Measurements from ENCODE around the gene PDGFD. TPM values are rescaled to one million over a fixed set of nuclear protein-coding genes. Genes with fewer than 3 reads are reported as not detected.

Gene PDGFD
- total and polyA plus RNA-seq, 2 donors (not counting 1 experiment from before 2014, with no cell fraction given), result 1.3 TPM

- H3K9me3 ChIP-seq (ENCODE audit: control insufficient read depth, insufficient read depth, low read depth, low read length), result no peaks in the 10 kb centered on the region
- H3K4me3 ChIP-seq (replicated peaks in 1 of 4; ENCODE audit: control extremely low read depth in 1 of 4, insufficient read depth in 1 of 4, low read depth in 3 of 4, low read length in 4 of 4), result no peak overlapping the region
- no peak overlapping the region for H2AFZ ChIP-seq (ENCODE audit: low read length)
- DNase-seq (ENCODE audit: low read depth in 2 of 2), result no peak
- H3K27me3 ChIP-seq (ENCODE audit: control insufficient read depth, insufficient read depth, low read length), result no peaks in the 10 kb centered on the region
- H3K4me2 ChIP-seq (ENCODE audit: extremely low read depth, insufficient read depth, low read length), result no peak overlapping the region
- no peaks in the 10 kb centered on the region for H3K79me2 ChIP-seq (ENCODE audit: control insufficient read depth, insufficient read depth, low read length)
- no peak overlapping the region for H3K27ac ChIP-seq (ENCODE audit: insufficient read depth, low read length)
- no peaks in the 10 kb centered on the region for H3K4me1 ChIP-seq (ENCODE audit: control insufficient read depth, extremely low read depth, insufficient read depth, low read length)
- TF ChIP-seq, protein P1, sequence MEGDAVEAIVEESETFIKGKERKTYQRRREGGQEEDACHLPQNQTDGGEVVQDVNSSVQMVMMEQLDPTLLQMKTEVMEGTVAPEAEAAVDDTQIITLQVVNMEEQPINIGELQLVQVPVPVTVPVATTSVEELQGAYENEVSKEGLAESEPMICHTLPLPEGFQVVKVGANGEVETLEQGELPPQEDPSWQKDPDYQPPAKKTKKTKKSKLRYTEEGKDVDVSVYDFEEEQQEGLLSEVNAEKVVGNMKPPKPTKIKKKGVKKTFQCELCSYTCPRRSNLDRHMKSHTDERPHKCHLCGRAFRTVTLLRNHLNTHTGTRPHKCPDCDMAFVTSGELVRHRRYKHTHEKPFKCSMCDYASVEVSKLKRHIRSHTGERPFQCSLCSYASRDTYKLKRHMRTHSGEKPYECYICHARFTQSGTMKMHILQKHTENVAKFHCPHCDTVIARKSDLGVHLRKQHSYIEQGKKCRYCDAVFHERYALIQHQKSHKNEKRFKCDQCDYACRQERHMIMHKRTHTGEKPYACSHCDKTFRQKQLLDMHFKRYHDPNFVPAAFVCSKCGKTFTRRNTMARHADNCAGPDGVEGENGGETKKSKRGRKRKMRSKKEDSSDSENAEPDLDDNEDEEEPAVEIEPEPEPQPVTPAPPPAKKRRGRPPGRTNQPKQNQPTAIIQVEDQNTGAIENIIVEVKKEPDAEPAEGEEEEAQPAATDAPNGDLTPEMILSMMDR (conservative IDR thresholded peaks at IDR 0.05 in 1 of 2, IDR thresholded peaks at IDR 0.05 in 1 of 2; ENCODE audit: low read depth in 1 of 2, low read length in 2 of 2), result no peak
- no peak for TF ChIP-seq EZH2 (IDR thresholded peaks at IDR 0.05; ENCODE audit: low read length, missing control alignments)
- no peaks in the 10 kb centered on the region for H3K36me3 ChIP-seq (ENCODE audit: control insufficient read depth, insufficient read depth, low read length)
- H4K20me1 ChIP-seq (ENCODE audit: control insufficient read depth, extremely low read depth, insufficient read depth, low read length), result no peaks in the 10 kb centered on the region
- H3K9ac ChIP-seq (ENCODE audit: insufficient read depth, low read length), result no peak overlapping the region
Observed at GRCh38 chr11:103910721-103911120, 253.2 kb downstream of the PDGFD start.

GRCh38 chr11:103907548-103908455 lies 256.1 kb downstream of the PDGFD start:
- Histone ChIP-seq H3K4me1 (ENCODE audit: control insufficient read depth, extremely low read depth, insufficient read depth, low read length) (no peaks in the 10 kb centered on the region), H3K9me3 (ENCODE audit: control insufficient read depth, insufficient read depth, low read depth, low read length) (no peaks in the 10 kb centered on the region), H3K27me3 (ENCODE audit: control insufficient read depth, insufficient read depth, low read length) (no peaks in the 10 kb centered on the region), H3K27ac (ENCODE audit: insufficient read depth, low read length) (no peak overlapping the region), H3K36me3 (ENCODE audit: control insufficient read depth, insufficient read depth, low read length) (no peaks in the 10 kb centered on the region), H3K4me3 (replicated peaks in 1 of 4; ENCODE audit: control extremely low read depth in 1 of 4, insufficient read depth in 1 of 4, low read depth in 3 of 4, low read length in 4 of 4) (no peak overlapping the region), H3K9ac (ENCODE audit: insufficient read depth, low read length) (no peak overlapping the region), H2AFZ (ENCODE audit: low read length) (no peak overlapping the region), H4K20me1 (ENCODE audit: control insufficient read depth, extremely low read depth, insufficient read depth, low read length) (no peaks in the 10 kb centered on the region), H3K79me2 (ENCODE audit: control insufficient read depth, insufficient read depth, low read length) (no peaks in the 10 kb centered on the region), H3K4me2 (ENCODE audit: extremely low read depth, insufficient read depth, low read length) (no peak overlapping the region)
- DNase-seq (ENCODE audit: low read depth in 2 of 2), result peak; percentile 31 to 68
- TF ChIP-seq, protein P1 (conservative IDR thresholded peaks at IDR 0.05 in 1 of 2, IDR thresholded peaks at IDR 0.05 in 1 of 2; ENCODE audit: low read depth in 1 of 2, low read length in 2 of 2), result no peak
- no peak for TF ChIP-seq EZH2 (IDR thresholded peaks at IDR 0.05; ENCODE audit: low read length, missing control alignments)

DNA sequence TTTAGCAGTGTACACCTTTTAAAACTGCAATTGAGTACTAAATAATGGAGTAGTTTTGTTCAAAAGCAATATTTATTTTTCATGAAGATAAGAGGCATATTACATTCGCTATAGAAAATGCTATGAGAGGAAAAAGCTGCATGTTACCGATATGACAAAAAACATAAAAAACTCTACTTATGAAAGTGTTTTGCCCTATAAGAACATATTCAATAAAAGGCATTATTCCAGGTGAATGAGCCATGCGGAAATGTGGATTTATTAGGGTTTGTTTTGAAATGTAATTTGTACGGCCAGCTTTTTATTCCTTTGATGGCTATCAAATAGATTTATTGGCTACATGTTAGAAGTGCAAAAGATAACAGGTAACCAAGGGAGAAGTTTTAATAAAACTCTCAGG lies 256.8 kb downstream of the PDGFD start:
- no peak overlapping the region for H3K4me3 ChIP-seq (replicated peaks in 1 of 4; ENCODE audit: control extremely low read depth in 1 of 4, insufficient read depth in 1 of 4, low read depth in 3 of 4, low read length in 4 of 4)
- no peak overlapping the region for H3K4me2 ChIP-seq (ENCODE audit: extremely low read depth, insufficient read depth, low read length)
- H3K9me3 ChIP-seq (ENCODE audit: control insufficient read depth, insufficient read depth, low read depth, low read length), result no peaks in the 10 kb centered on the region
- no peak for TF ChIP-seq EZH2 (IDR thresholded peaks at IDR 0.05; ENCODE audit: low read length, missing control alignments)
- TF ChIP-seq, protein P1 (conservative IDR thresholded peaks at IDR 0.05 in 1 of 2, IDR thresholded peaks at IDR 0.05 in 1 of 2; ENCODE audit: low read depth in 1 of 2, low read length in 2 of 2), result no peak
- no peaks in the 10 kb centered on the region for H3K36me3 ChIP-seq (ENCODE audit: control insufficient read depth, insufficient read depth, low read length)
- no peaks in the 10 kb centered on the region for H3K27me3 ChIP-seq (ENCODE audit: control insufficient read depth, insufficient read depth, low read length)
- no peak for DNase-seq (ENCODE audit: low read depth in 2 of 2)
- H3K79me2 ChIP-seq (ENCODE audit: control insufficient read depth, insufficient read depth, low read length), result no peaks in the 10 kb centered on the region
- H3K27ac ChIP-seq (ENCODE audit: insufficient read depth, low read length), result no peak overlapping the region
- no peak overlapping the region for H2AFZ ChIP-seq (ENCODE audit: low read length)
- no peaks in the 10 kb centered on the region for H4K20me1 ChIP-seq (ENCODE audit: control insufficient read depth, extremely low read depth, insufficient read depth, low read length)
- no peaks in the 10 kb centered on the region for H3K4me1 ChIP-seq (ENCODE audit: control insufficient read depth, extremely low read depth, insufficient read depth, low read length)
- H3K9ac ChIP-seq (ENCODE audit: insufficient read depth, low read length), result no peak overlapping the region
